ENCODE measurements around the gene MROH2B.

DNA sequence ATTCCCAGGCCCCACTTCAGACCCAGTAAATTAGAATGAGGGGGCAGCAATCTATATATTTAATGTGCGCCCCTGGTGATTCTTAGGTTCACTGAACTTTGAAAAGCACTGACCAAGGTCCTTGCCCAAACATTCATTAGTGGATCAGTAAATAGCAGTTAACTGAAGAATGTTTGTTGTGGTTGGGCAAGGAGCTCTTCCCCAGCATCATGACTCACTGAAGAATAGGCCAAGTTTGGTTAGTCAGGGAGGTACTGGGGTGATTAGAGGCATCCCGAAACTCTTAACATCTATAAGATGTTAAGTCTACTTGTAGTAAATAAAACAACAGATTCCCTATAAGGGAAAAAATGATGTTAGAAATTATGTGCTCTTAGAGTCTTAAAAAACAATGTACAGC is 833 bp upstream of the MROH2B start:
- TF ChIP-seq, protein P1, sequence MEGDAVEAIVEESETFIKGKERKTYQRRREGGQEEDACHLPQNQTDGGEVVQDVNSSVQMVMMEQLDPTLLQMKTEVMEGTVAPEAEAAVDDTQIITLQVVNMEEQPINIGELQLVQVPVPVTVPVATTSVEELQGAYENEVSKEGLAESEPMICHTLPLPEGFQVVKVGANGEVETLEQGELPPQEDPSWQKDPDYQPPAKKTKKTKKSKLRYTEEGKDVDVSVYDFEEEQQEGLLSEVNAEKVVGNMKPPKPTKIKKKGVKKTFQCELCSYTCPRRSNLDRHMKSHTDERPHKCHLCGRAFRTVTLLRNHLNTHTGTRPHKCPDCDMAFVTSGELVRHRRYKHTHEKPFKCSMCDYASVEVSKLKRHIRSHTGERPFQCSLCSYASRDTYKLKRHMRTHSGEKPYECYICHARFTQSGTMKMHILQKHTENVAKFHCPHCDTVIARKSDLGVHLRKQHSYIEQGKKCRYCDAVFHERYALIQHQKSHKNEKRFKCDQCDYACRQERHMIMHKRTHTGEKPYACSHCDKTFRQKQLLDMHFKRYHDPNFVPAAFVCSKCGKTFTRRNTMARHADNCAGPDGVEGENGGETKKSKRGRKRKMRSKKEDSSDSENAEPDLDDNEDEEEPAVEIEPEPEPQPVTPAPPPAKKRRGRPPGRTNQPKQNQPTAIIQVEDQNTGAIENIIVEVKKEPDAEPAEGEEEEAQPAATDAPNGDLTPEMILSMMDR (IDR thresholded peaks at IDR 0.05): no peak
- TF ChIP-seq EZH2 (IDR thresholded peaks at IDR 0.05; ENCODE audit: borderline replicate concordance, insufficient read depth, low read depth, low read length, poor library complexity, severe bottlenecking): no peak
